ENCODE measurements around the gene SIK3. TPM values are rescaled to one million over a fixed set of nuclear protein-coding genes. Genes with fewer than 3 reads are reported as not detected.

Gene SIK3
- total RNA-seq, 1 experiment from 2014 or later = 31.4 TPM

DNA sequence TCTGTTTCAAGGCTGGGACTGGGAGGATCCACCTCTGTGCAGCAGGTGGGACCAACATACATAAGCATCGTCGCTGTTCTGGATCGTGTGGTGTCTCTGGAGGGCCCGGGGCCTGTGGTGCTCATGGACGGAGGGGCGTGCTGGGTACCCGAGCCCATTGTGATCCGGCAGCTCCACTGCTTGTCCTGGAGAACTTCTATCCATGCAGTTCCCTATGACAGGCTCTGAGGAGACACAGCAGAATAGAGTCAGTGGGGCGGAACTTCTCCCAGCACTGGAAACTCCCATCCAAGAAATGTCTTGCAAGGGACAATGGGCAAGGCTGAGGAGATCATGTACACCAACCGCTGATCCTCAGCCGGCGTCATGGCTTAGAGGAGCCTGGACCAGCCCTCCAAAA is 249.2 kb downstream of the SIK3 start:
- no CpG with 5 or more reads among the region's 12 CpGs for WGBS (ENCODE audit: extremely low coverage, insufficient read length, low lambda C conversion rate)
- H2BK12ac ChIP-seq (ENCODE audit: insufficient read length, low read depth, low read length) = no peak overlapping the region
- H4K5ac ChIP-seq (ENCODE audit: insufficient read length, low read depth, low read length) = no peak overlapping the region
- H4K8ac ChIP-seq (replicated peaks; ENCODE audit: insufficient read length, low read depth, low read length) = no peak overlapping the region
- H2BK15ac ChIP-seq (ENCODE audit: low read depth, low read length) = no peak overlapping the region
- H3K56ac ChIP-seq (ENCODE audit: insufficient read length, low read depth, low read length) = no peak overlapping the region
- H2BK5ac ChIP-seq (ENCODE audit: insufficient read length, low read length) = no peak overlapping the region
- H3K79me1 ChIP-seq (ENCODE audit: insufficient read depth, low read depth, low read length, poor library complexity, severe bottlenecking) = no peaks in the 10 kb centered on the region
- H2BK20ac ChIP-seq (ENCODE audit: low read depth, low read length, poor library complexity, severe bottlenecking) = no peak overlapping the region
- no peak overlapping the region for H3K18ac ChIP-seq (ENCODE audit: insufficient read length, low read depth, low read length)
- H3K4me1 ChIP-seq (ENCODE audit: insufficient read depth, low read length) = no peaks in the 10 kb centered on the region
- peaks cover 10 to 42% (median 42%) of the 10 kb centered on the region in 3 experiments; a peak in 6 of 7 replicates for H3K36me3 Mint-ChIP-seq (ENCODE audit: insufficient read depth in 1 of 3, low read depth in 3 of 3)
- H3K9ac ChIP-seq (ENCODE audit: extremely low read depth, insufficient read length, low read length) = no peak overlapping the region
- DNase-seq = no peak
- no peak overlapping the region for H3K27ac ChIP-seq (ENCODE audit: insufficient read length, low read depth, low read length)
- no peaks in the 10 kb centered on the region for H3K4me1 Mint-ChIP-seq
- no peak overlapping the region for H3K27ac Mint-ChIP-seq
- H3K9me3 ChIP-seq (ENCODE audit: control insufficient read depth, low read depth, low read length) = no peaks in the 10 kb centered on the region
- H3T11ph ChIP-seq (ENCODE audit: low read length) = no peak overlapping the region
- no peaks in the 10 kb centered on the region for H3K79me2 ChIP-seq (ENCODE audit: insufficient read depth, low read length)
- no peaks in the 10 kb centered on the region for H3K27me3 ChIP-seq (ENCODE audit: insufficient read depth, low read length)
- H3K14ac ChIP-seq (ENCODE audit: insufficient read depth, low read length) = no peak overlapping the region
- no peak overlapping the region for H4K91ac ChIP-seq (ENCODE audit: insufficient read length, low read depth, low read length)
- H3K27me3 Mint-ChIP-seq (ENCODE audit: low read depth) = no peaks in the 10 kb centered on the region
- H3K4me3 Mint-ChIP-seq = no peak overlapping the region
- no peak overlapping the region for H3K4me2 ChIP-seq (ENCODE audit: insufficient read depth, insufficient read length, low read length)
- no peak overlapping the region for H2AK5ac ChIP-seq (ENCODE audit: insufficient read length, low read length)
- H3K23ac ChIP-seq (ENCODE audit: insufficient read length, low read depth, low read length) = no peak overlapping the region
- no peak overlapping the region for H3K4ac ChIP-seq (ENCODE audit: low read depth, low read length)
- no peak overlapping the region for H2AFZ ChIP-seq (ENCODE audit: low read length)
- no peaks in the 10 kb centered on the region for H4K20me1 ChIP-seq (ENCODE audit: control insufficient read depth, insufficient read depth, insufficient read length)
- no peaks in the 10 kb centered on the region for H3K9me3 Mint-ChIP-seq
- H3K23me2 ChIP-seq (ENCODE audit: insufficient read length, low read depth, low read length, poor library complexity, severe bottlenecking) = no peaks in the 10 kb centered on the region
- H2BK120ac ChIP-seq (ENCODE audit: low read depth, low read length, poor library complexity, severe bottlenecking) = no peak overlapping the region
- TF ChIP-seq CTCF (conservative IDR thresholded peaks at IDR 0.05) = no peak
